Measurements from ENCODE around the gene ZBTB21. TPM values are rescaled to one million over a fixed set of nuclear protein-coding genes. Genes with fewer than 3 reads are reported as not detected.

Gene ZBTB21
- total RNA-seq, 2 experiments from 2014 or later, result 132 to 139 TPM

GRCh38 chr21:42019706-42020105, 9.5 kb upstream of the ZBTB21 start:
- ChIA-PET CTCF (no interaction called here), POLR2A (interaction anchor here (1.5 kb wide), 1 partner anchor 43 kb away, joined by 4 read pairs; no protein-coding TSS in a partner anchor)
- no peak for ATAC-seq (ENCODE audit: poor library complexity)
- Histone ChIP-seq H3K27ac (ENCODE audit: low read depth in 1 of 2, low read length in 2 of 2) (no peak overlapping the region), H3K36me3 (ENCODE audit: insufficient read depth, low read length) (no peaks in the 10 kb centered on the region), H3K4me1 (ENCODE audit: insufficient read depth, low read length) (no peaks in the 10 kb centered on the region), H3K9me3 (ENCODE audit: control insufficient read depth in 1 of 2, insufficient read depth in 1 of 2, low read length in 2 of 2) (peaks cover 0 to 3% of the 10 kb centered on the region in 2 experiments), H3K4me3 (ENCODE audit: low read length) (no peak overlapping the region), H3K27me3 (ENCODE audit: control insufficient read depth in 1 of 2, insufficient read depth in 2 of 2, low read length in 2 of 2) (no peaks in the 10 kb centered on the region)
- H3K36me3 Mint-ChIP-seq (ENCODE audit: low read depth), result no peaks in the 10 kb centered on the region
- no peaks in the 10 kb centered on the region for H3K4me1 Mint-ChIP-seq (ENCODE audit: low read depth)
- TF ChIP-seq CTCF (IDR thresholded peaks at IDR 0.05), result no peak
- H3K4me3 Mint-ChIP-seq, result no peak overlapping the region
- H3K9me3 Mint-ChIP-seq, result peaks cover 3% of the 10 kb centered on the region
- no peak for DNase-seq
- intact Hi-C loops (cut with DNase I, micrococcal nuclease), result no loop called here
- H3K27ac Mint-ChIP-seq, result no peak overlapping the region
- no peaks in the 10 kb centered on the region for H3K27me3 Mint-ChIP-seq

- H3K36me3 Mint-ChIP-seq (ENCODE audit: low read depth), result no peaks in the 10 kb centered on the region
- intact Hi-C loops (cut with DNase I, micrococcal nuclease), result no loop called here
- ATAC-seq (ENCODE audit: poor library complexity) (no peak), DNase-seq (no peak)
- Histone ChIP-seq H3K36me3 (ENCODE audit: insufficient read depth, low read length) (no peaks in the 10 kb centered on the region), H3K9me3 (ENCODE audit: control insufficient read depth in 1 of 2, insufficient read depth in 1 of 2, low read length in 2 of 2) (peaks cover 0 to 5% of the 10 kb centered on the region in 2 experiments), H3K27me3 (ENCODE audit: control insufficient read depth in 1 of 2, insufficient read depth in 2 of 2, low read length in 2 of 2) (no peaks in the 10 kb centered on the region), H3K4me1 (ENCODE audit: insufficient read depth, low read length) (no peaks in the 10 kb centered on the region), H3K4me3 (ENCODE audit: low read length) (no peak overlapping the region), H3K27ac (ENCODE audit: low read depth in 1 of 2, low read length in 2 of 2) (no peak overlapping the region)
- peaks cover 3% of the 10 kb centered on the region for H3K9me3 Mint-ChIP-seq
- H3K27me3 Mint-ChIP-seq, result no peaks in the 10 kb centered on the region
- H3K27ac Mint-ChIP-seq, result no peak overlapping the region
- H3K4me1 Mint-ChIP-seq (ENCODE audit: low read depth), result no peaks in the 10 kb centered on the region
- TF ChIP-seq CTCF (IDR thresholded peaks at IDR 0.05), result no peak
- ChIA-PET CTCF (no interaction called here), POLR2A (interaction anchor here (1.5 kb wide), 1 partner anchor 43 kb away, joined by 4 read pairs; no protein-coding TSS in a partner anchor)
- no peak overlapping the region for H3K4me3 Mint-ChIP-seq
These were observed 9.0 kb upstream of the ZBTB21 start for GRCh38 chr21:42019101-42019605.

- H3K27ac ChIP-seq (ENCODE audit: low read depth in 1 of 2, low read length in 2 of 2), result no peak overlapping the region
- intact Hi-C loops (cut with DNase I, micrococcal nuclease), result no loop called here
- H3K27me3 ChIP-seq (ENCODE audit: control insufficient read depth in 1 of 2, insufficient read depth in 2 of 2, low read length in 2 of 2), result no peaks in the 10 kb centered on the region
- CTCF ChIA-PET, result no interaction called here
- Mint-ChIP-seq H3K9me3 (peaks cover 3% of the 10 kb centered on the region), H3K27ac (no peak overlapping the region), H3K27me3 (no peaks in the 10 kb centered on the region), H3K4me3 (no peak overlapping the region), H3K4me1 (ENCODE audit: low read depth) (peaks cover 6% of the 10 kb centered on the region), H3K36me3 (ENCODE audit: low read depth) (no peaks in the 10 kb centered on the region)
- ATAC-seq (ENCODE audit: poor library complexity) (no peak), DNase-seq (no peak)
- POLR2A ChIA-PET, result interaction anchor here (1.7 kb wide), 1 partner anchor 45 kb away, joined by 4 read pairs; no protein-coding TSS in a partner anchor
- H3K36me3 ChIP-seq (ENCODE audit: insufficient read depth, low read length), result no peaks in the 10 kb centered on the region
- TF ChIP-seq CTCF (IDR thresholded peaks at IDR 0.05), result no peak
- H3K4me1 ChIP-seq (ENCODE audit: insufficient read depth, low read length), result no peaks in the 10 kb centered on the region
- H3K9me3 ChIP-seq (ENCODE audit: control insufficient read depth in 1 of 2, insufficient read depth in 1 of 2, low read length in 2 of 2), result peaks cover 0 to 5% of the 10 kb centered on the region in 2 experiments
- H3K4me3 ChIP-seq (ENCODE audit: low read length), result no peak overlapping the region
These were observed 6.9 kb upstream of the ZBTB21 start for GRCh38 chr21:42017022-42017421.
